A172 (cell line): ENCODE data around the gene GLA. TPM values are rescaled to one million over a fixed set of nuclear protein-coding genes. Genes with fewer than 3 reads are reported as not detected.

Experiments used
- DNase-seq: peaks from one replicate; pipeline ENCODE4 v3.0.0-alpha.2; 2015; ENCODE audit warnings: low spot score
- total RNA-seq: library from RNA; depleted of rRNA; stranded (reverse); fragments of >200 nt; shearing (Covaris generic); gene quantifications from 2 replicates; pipeline ENCODE4 v1.2.3, GENCODE V29; 2014; rRNA removed

The GLA gene
- 33.6 and 40.4 TPM in 2 replicates for total RNA-seq

DNA sequence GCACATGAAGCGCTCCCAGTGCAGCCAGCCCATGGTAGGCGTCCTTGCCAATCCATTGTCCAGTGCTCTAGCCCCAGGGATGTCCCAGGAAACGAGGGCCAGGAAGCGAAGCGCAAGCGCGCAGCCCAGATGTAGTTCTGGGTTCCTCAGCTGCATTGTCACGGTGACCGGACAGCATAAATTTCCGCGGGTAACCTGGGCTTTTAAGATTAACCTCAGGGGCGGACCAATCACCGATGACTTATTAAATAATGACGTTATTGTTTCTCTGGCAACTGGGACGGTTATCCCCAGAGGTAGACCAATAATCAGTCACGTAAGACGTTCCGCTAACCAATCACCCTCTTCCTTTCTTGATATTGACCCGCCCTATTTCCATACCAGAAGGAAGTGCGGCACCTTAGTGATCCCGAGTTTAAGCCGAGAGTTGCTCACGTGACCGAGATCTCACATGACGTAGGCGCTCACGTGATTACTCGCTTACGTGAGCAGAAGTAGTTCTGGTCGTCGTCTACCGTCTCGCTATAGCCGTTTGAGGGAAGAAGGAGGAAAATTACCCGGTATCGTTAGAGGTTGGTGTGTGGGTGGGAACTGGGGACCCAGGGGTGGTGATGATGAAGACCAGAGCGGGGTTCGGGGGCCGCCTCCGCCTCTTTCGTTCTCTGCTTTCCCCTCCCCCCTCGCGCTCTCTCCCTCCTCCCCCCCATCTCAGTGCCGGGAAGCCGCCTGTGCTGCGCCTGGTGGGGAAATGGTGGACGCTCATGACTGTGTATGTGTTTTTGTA lies at the start of gene GLA, which contains the start of gene HNRNPH2:
TSS of gene GLA (minus strand) at position 178 of the 784 bp plus-strand sequence. CDS start at position 156, 22 bp downstream.
TSS of gene HNRNPH2 (plus strand) at position 475 of the 784 bp plus-strand sequence. CDS start 3,767 bp downstream, outside the sequence.
- DNase-seq, result peak; percentile 93

GRCh38 chrX:101452056-101452455 lies 44.3 kb upstream of the GLA start:
- DNase-seq, result no peak

DNA sequence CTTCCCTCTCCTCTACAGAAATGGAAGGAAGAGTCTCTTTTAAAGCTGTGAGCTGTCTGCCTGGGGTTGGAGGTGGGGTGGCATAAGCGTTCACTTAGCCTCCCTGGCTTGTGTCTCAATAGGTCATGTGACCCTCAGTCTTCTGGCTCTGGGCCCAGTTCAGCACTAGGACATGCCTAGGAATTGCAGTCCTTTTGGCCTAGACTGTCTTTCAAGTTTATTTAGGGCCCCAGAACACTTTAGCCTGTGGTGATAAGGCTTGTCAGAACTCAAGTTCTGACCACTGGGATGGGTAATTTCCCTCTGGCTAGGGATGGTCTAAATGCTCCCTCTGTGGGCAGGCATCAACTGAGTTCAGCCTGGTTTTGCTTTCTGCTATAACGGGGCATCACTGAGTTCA lies 43.2 kb upstream of the GLA start:
- no peak for DNase-seq

GRCh38 chrX:101450085-101450484 lies 42.4 kb upstream of the GLA start:
- no peak for DNase-seq

DNA sequence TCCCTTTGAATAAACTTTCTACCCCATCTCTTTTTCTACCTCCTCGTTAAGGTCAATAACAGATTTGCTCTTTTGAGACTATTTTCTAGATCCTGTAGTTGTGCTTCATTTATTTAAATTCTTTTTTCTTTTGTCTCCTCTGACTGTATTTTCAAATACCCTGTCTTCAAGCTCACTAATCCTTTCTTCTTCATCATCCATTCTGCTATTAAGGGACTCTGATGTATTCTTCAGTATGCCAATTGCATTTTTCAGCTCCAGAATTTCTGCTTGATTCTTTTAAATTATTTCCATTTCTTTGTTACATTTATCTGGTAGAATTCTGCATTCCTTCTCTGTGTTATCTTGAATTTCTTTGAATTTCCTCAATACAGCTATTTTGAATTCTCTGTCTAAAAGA lies 41.6 kb upstream of the GLA start:
- no peak for DNase-seq

- DNase-seq, result no peak
Observed at GRCh38 chrX:101442085-101442484, 34.4 kb upstream of the GLA start.

DNA sequence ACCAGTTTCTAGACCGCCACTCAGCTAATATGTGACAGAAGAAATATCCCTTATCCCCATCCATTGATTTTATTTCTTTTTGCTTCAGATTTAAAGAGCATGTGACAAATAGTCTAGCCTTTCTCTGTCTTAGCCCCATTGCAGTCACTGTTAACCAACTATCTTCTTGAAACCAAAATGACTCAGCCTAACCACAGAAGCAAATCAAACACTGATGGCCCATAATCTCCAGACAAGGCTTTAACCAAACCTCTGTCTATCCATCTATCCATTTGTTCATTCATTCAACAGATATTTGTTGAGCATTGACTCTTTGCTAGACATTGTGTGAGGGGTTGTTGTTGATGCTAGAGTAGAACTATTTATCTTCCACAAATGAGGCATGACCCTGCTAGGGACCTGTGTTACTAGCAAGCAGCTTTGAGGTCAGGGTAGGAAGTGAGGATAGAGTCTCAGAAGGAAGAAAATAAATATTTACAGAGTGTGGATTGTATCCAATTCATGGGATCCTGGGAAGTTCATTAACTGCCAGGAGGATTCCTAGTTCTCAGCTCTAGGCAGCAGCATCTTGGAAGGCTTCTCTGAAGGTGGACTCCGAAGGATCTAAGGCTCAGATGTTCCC lies 22.8 kb upstream of the GLA start:
- no peak for DNase-seq

DNA sequence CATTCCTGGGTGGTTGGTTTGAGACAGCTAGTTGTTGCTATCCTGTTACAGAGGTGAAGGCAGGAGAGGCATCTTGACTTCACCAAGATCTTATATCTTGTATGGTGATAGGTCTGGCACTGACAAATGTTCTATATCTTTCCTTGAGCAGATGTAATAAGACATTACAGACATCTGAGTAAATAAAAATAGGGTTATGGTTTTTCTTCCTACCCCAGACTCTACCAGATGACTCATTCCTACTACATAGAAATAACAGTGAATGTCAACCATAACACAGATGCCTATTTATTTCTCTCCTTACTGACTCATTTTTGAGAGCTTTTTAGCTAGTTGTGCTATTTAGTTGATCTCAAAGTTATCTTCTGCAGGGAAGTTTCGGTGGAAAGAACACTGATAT lies 22.2 kb upstream of the GLA start:
- DNase-seq, result peak; percentile 2

DNA sequence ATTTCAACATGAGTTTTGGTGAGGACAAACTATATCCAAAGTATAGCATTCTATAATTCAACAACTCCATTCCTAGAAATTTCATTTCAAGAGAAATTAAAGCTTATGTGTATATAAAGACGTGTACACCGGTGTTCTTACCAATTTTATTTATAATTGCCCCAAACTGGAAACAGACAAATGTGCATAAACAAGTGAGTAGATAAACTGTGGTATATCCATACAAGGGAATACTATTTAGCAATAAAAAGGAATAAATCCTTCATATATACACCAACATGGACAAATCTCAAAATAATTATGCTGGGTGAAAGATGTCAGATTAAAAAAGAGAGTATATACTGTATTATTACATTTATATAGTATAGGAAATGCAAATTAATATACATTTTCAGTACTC lies 20.2 kb upstream of the GLA start:
- no peak for DNase-seq

DNA sequence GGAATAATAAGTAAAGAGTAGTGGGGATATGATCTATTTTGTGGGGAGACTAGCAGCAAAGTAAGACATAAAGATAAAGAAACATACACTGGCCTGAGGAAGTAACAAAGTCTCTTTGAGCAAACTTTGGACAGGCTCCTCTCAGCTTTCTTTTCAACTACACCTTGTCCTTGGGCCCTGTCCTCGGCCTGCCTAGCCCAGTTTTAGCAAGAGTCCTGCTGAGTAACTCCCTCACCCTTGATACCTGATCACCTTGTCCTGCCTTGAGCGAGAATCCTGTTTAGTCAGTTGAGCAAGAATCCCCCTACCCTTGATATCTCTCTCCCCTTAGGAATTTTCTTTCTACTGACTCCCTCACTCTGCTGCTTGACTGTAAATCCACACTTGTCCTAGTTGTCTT lies 11.8 kb upstream of the GLA start:
- DNase-seq, result no peak

- DNase-seq, result no peak
Observed at GRCh38 chrX:101417981-101418841, 10.5 kb upstream of the GLA start.

GRCh38 chrX:101417190-101417589 lies 9.5 kb upstream of the GLA start:
- DNase-seq, result no peak

DNA sequence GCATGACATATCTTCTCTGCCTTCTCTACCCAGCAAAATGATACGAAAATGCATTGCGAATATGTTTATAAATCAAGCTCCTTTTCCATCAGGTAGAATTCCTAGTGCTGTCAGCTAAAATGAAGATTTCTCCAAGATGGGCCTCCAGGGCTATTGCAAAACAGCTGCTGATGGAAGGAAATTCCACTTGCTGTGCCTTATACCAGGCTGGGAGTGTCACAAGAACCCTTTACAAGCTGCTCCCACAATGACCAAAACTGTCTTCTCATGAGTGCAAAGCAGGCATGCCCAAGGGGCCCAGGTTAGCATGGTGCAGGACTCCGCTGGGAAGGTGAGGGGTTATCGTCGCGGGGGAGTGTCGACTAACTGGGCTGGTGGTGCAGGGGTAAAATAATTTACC lies 9.0 kb upstream of the GLA start:
- no peak for DNase-seq

DNA sequence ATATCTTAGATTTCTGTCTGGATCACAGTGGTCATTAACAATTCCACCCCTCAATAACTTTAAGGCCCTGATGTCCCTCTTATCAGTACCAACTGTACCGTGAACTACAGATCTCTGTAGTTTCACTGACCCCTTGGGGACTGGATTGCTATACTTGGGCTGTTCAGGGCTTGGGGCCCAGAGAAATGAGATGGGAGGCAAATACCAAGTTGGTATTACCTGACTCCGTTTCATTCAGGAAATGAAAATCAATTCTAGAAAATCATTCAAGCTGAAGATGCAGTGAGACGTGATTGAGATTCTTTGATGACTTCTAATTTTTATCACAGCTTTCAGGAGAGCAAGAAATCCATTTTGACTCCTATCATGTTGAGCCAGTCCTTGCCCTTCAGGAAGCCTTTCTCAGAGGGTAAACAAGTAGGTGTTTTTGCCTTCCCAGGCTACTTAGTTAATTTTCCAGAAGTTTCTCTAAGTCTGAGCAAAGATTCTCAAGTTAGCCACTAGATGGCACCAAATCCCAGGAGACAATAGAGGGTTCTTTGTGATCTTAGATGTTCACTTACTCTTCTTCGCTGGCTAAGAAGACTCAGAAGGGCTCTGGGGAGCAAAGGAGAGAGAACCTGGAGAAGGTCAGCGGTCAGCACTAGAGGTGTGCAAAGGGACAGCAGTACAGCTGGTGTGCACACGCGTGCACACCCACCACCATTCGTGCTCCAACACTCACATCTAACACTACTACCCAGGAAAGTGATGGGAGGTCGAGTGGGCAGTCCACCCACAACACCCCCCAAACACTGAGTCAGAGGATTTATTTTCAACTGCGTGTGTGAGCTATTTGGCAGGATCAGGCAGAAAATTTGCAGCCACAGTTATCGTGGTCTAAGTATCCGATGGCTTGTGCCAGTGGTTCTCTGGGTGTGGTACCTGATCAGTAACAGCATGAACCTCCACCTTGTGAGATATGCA lies 7.7 kb upstream of the GLA start:
- peak; percentile 33 for DNase-seq

GRCh38 chrX:101411984-101412383 lies 4.3 kb upstream of the GLA start:
- no peak for DNase-seq

- no peak for DNase-seq
Observed at GRCh38 chrX:101410461-101410860, 2.7 kb upstream of the GLA start.

GRCh38 chrX:101409043-101409442 lies 1.3 kb upstream of the GLA start:
- DNase-seq, result no peak

DNA sequence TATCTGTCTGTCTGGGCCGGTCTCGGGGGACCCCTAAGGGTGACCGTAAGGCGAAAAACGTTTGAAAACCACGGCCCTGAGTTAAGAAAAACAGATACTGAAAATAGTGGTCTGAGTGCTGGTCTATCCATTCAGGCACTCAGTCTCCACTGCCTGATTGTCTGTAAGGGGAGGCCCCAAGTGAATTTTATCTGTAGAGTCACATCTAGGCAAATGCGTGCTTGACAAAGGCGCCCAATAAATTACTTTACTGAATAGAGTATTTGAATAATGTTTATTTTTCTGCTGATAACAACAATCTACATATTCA lies 762 bp upstream of the GLA start:
- DNase-seq, result no peak

DNA sequence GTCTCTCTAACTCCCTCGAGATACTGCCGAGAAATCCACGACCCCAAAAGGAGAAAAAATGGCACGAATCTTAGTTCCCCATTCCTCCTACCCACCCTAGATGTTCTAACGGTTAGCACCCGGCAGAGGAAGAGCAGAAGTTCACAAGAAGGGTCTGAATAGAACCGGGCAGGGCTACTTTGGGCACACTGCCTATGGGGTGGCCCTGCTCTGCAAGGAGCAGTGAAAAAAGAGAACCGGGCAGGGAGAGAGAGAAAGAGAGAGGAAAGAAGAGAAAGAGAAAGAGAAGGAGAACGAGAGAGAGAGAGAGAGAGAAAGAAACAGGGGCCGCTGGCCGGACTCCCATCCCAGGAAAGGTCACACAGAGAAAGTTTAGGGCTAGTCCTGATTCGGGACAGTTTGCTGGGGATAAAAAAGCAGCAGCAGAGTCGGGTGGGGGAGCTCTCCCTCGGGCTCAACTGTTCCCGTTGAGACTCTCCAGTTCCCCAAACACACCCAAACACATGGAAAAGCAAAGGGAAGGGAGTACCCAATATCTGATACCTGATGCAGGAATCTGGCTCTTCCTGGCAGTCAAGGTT lies 468 bp downstream of the GLA start:
- DNase-seq, result no peak

DNA sequence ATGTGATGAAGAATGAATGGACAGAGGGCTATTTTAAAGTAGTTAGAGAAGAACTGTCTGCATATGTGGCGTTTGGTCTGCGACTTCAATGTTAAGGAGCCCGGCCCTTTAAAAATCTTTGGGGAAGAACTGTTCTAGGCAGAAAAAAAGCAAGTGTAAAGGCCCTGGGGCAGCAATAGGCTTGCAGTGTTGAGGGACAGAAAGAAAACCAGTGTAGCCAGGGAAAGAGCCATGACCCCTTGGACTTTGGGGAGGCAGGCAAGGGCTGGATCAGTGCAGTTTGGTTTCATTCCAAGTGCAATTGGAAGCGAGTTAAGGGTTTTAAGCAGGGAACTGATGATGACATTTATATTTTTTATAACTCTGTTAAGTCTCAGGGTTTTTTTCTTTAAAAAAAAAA lies 7.9 kb downstream of the GLA start:
- DNase-seq, result no peak

DNA sequence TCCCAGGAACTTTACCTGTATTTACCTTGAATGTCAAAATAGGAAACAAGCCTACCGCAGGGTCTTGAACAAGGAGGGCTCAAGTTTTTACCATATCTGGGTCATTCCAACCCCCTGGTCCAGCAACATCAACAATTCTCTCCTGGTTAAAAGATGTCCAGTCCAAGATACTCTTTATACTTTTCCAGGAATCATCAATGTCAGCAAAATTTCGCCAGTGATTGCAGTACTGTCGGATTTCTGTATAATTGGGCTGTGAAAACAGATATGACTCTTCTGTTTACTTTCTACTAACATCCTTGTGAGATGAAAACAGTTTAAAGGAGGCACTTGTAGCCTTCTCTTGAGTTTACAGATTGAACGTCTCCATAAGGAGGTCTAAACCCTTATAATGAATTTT lies 9.0 kb downstream of the GLA start:
- no peak for DNase-seq
